Measurements from ENCODE around the gene NUDT6.
"Not testable (repeated sequence)": the region's sequence is repeated elsewhere in the genome, so short reads cannot be mapped to it uniquely, and the experiment has no call there.

Gene NUDT6, protein sequence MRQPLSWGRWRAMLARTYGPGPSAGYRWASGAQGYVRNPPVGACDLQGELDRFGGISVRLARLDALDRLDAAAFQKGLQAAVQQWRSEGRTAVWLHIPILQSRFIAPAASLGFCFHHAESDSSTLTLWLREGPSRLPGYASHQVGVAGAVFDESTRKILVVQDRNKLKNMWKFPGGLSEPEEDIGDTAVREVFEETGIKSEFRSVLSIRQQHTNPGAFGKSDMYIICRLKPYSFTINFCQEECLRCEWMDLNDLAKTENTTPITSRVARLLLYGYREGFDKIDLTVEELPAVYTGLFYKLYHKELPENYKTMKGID

DNA sequence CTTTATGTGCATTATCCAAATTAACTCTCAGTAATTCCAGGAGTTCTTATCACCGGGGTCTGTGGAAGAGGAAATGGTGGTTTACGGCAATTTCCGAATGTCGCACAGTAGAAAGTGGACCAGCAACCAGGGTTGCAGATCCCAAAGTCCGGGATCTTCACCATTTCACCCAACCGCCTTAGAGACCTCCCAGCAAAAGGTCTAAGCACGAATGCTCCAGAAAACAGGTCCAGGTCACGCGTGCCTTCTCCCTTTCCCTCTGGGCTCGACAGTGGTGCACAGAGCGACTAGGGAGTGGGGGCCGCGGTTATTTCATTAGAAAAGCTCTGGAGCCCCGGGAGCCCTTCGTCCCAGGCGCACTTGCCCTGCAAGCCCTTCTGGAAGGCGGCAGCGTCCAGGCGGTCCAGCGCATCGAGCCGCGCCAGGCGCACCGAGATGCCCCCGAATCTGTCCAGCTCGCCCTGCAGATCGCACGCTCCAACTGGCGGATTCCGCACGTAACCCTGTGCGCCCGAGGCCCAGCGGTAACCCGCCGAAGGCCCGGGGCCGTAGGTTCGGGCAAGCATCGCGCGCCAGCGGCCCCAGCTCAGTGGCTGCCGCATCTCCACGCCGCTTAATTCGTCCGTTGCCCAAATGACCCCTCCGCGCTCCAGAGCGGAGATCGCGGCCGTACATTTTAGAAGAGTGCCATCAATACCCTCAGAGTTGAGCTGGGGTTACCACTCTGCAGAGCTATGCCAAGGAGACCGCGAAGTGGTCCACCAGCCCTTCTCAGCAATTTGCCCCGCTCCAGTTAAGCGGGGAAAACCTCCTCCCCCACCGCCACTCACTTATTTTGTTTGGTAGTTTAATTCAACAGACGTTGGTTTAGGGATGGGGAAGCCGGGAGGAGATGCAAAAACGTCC is at the start of gene NUDT6:
NUDT6 (minus strand) TSS at position 627 of the 906 bp plus-strand sequence; CDS start at position 602, 25 bp downstream.
- peak; percentile 57 for DNase-seq

DNA sequence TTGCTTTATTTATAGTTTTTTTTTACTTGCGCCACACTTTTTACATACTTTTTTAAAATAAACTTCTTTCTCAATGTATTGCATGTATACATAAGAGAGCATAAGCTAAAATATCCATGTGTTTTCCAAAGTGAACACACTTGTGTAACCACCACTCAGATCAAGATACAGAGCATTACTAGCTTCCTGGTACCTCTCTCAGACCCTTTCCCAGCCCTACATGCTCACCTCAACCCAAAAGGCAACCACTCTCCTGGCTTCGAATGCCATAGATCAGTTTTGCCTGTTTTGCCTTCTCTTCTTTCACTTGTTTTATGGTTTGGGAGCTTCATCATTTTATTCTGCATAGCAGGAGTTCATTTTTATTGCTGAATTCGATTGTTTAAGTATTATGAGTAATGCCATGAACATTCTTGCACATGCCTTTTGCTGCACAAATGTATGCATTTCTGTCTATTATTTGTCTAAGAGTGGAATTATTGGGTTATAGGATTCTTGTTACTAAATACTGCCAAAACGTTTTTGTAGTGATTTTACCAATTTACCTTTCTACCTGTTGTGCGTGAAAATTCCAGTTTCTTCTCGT is 45.9 kb upstream of the NUDT6 start:
- DNase-seq = peak; percentile 64

GRCh38 chr4:122967231-122967630 is 44.8 kb upstream of the NUDT6 start:
- no peak for DNase-seq

GRCh38 chr4:122966201-122966600 is 43.8 kb upstream of the NUDT6 start:
- DNase-seq = no peak

DNA sequence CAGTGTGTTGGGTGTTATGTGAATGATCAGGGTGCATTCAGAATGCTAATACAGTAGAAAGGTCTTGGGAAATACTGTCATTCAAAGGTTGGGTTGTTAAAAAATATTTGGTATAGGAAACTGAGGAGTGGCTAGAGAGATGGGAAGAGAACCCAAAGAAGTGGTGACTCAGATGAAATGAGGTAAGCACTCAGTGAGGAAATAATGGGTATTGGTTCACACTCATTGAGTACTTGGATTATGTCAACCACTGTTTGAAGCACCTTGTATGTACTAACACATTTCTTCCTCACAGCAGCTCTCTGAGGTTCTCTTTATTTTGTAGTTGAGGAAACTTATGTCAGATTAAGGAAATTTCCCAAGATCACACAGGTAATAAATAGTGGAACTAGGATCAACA is 40.8 kb upstream of the NUDT6 start:
- DNase-seq = peak; percentile 9

- DNase-seq = no peak
These were observed 38.2 kb upstream of the NUDT6 start for GRCh38 chr4:122960611-122961000.

- DNase-seq = no peak
These were observed 37.7 kb upstream of the NUDT6 start for GRCh38 chr4:122959981-122960610.

DNA sequence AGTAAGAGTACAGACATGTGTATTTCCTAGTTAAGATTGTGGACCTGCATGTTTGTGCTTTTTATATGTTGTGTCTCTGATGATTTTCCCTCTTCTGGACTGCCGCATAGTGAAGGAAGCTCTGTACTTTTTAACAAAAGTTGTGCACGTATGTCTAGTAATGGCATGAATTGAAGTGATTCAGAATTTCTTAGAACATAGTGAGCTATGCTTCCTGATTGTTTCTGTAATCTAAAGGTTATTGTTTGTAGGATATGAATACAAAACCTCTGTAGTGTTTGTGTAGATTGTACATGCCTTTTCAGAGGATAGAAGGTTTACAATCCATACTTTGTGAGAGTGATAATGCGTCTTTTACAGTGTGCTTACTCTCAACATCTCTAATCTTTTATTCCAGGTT is 37.0 kb upstream of the NUDT6 start:
- no peak for DNase-seq

DNA sequence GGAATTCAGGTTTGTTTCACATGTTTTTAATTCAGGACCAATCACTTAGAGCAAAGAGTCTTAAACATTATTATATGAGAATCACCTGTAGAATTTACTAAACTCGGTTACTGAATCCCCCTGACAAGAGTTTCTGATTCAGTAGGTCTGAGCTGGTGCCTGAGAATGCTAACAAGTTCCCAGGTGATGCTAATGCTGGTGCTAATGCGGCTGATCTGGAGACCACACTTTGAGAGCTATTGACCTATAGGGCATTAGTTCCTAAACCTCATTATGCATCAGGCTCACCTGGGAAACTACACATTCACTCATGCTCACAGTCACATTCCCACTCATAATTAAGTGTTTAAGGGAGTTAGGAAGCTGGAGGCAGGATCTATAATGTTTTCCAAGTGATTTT is 36.1 kb upstream of the NUDT6 start:
- DNase-seq = no peak

- DNase-seq = no peak
These were observed 31.5 kb upstream of the NUDT6 start for GRCh38 chr4:122953924-122954323.

DNA sequence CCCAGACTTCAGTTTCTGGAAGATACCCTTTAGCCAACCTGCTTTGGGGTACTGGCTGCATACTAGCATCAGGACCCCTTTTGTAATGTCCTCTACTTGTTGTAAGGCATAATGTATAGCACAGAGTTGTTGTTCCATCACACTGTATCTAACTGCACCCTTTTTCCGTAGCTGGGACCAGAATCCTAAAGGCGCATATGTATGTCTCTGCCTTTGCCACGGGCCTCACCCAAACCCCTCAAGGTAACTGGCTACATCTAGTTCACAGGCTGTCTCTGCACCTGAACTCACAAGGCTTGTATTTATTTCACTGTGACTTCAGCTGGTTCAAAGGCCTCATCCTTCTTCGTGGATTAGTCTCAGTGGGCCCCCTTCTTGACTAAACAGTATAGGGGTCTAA is 29.6 kb upstream of the NUDT6 start:
- DNase-seq = no peak

DNA sequence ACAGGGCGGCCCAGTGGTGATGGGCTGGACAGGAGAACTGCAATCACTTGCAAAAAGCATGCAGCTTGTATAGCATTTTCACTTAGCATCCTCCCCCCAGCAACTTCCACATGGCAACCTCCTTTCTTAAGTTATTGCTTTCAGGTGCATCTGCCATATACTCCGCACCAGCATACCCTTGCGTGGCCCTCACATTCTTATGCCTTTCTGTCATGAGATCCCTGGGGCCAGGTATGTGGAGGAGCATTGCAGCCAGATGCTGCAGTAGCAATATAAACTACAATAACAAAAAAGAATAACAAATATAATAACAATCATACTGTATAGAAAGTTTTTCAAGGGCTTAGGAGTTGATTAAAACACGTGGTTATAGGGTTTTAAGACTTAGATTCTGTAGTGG is 26.3 kb upstream of the NUDT6 start:
- DNase-seq = no peak

DNA sequence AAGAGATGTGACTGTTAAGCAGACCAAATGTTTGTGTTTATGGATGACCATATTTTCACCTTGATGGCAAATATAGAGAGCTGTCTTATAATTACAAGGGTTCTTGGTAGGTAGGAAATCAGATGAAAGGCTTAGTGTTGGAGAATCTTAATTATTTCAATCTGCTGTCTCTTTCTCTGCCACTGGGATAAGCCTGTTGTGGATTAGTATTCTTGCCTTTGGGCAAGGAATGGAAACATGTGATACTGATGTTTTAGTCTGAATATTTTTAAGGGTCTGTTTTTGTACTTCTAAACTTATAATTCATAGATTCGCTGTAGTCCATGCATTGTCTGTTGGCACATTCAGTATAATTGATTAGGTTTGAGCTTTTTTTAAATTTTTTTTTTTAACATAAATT is 23.7 kb upstream of the NUDT6 start:
- no peak for DNase-seq

GRCh38 chr4:122945136-122945535 is 22.7 kb upstream of the NUDT6 start:
- DNase-seq = not testable (repeated sequence)

GRCh38 chr4:122932763-122933162 is 10.4 kb upstream of the NUDT6 start:
- DNase-seq = no peak

DNA sequence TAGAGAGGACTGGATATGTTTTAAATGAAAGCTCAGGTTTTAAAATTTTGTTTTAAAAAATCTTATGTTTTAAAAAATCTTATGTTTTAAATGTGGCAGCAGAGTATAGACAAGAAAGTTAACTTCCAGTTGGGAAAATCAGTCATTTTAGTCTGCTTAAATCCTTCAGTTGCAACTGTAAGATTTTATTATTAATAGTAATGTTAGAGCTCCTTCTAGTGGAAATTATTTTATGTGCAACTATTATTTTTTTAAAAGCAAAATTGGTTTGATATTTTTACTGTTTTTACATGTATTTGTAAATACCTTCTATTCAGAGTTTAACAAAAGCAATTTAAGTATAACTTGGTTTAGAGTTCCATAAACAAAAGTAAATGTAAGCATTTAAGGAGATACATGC is 8.5 kb upstream of the NUDT6 start:
- peak; percentile 20 for DNase-seq

DNA sequence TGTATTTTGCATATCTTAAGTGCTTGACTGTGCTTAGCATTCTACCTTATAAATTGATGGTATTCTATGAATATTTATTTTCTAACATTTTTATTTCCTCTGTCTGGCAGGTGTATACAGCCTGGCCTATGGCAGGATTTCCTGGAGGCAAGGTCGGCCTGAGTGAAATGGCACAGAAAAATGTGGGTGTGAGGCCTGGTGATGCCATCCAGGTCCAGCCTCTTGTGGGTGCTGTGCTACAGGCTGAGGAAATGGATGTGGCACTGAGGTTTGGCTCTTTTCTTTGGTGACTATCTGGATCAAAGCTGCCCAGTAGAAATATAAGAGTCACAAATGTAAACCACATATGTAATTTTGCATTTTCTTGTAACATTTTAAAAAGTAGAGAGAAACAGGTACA is 6.5 kb upstream of the NUDT6 start:
- DNase-seq = no peak

- DNase-seq = peak; percentile 82
These were observed 597 bp upstream of the NUDT6 start for GRCh38 chr4:122922877-122923511.

GRCh38 chr4:122921300-122921699 is 1.1 kb downstream of the NUDT6 start:
- no peak for DNase-seq

DNA sequence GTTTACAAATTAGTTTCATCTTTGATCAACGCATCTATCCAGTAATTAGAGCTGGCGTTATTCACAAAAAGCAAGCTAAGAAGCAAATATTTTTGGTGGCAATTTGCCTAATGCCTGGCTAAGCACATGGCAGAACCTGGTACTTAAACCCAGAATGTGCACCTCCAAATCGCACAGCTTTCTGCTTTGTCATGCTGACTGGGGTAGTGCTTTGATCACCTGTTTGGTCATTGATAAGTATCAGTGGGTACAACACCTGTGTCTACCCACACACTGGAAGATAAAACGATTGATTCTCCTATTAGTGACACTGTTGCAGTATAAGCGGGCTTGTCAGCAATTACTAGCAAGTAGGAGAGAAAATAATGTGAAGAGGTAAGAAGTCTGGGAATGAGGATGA is 1.9 kb downstream of the NUDT6 start:
- DNase-seq = no peak

- DNase-seq = no peak
These were observed 4.7 kb downstream of the NUDT6 start for GRCh38 chr4:122917731-122918130.

GRCh38 chr4:122914938-122915337 is 7.5 kb downstream of the NUDT6 start:
- DNase-seq = peak; percentile 63
